Spleen (tissue), 11 donors: Measurements from ENCODE around the gene TANGO6. TPM values are rescaled to one million over a fixed set of nuclear protein-coding genes. Genes with fewer than 3 reads are reported as not detected.

ENCODE experiments used
- DNase-seq: peaks from one replicate; pipeline ENCODE4 v3.0.0-alpha.2; 2020
- H3K27ac ChIP-seq, 8 donors: fragments of 200-600 bp; sonication (generic) in 7 of 8; 1 replicate in 4 of 8; 2 replicates in 4 of 8; pipeline versions ENCODE4 v1.5.0 to v1.8.0; 2016 to 2021; ENCODE audit warnings: inconsistent platforms in 4 of 8, mild to moderate bottlenecking in 4 of 8, moderate library complexity in 1 of 8
- H3K27me3 ChIP-seq, 7 donors: fragments of 200-600 bp; sonication (generic) in 6 of 7; replicated peaks in 1 of 7; 1 replicate in 4 of 7; 2 replicates in 3 of 7; pipeline versions ENCODE4 v1.5.0 to v1.8.0; 2016 to 2021; ENCODE audit warnings: inconsistent platforms in 3 of 7, mild to moderate bottlenecking in 1 of 7
- H3K36me3 ChIP-seq, 6 donors: fragments of 200-600 bp; sonication (generic) in 5 of 6; 1 replicate in 4 of 6; 2 replicates in 2 of 6; pipeline versions ENCODE4 v1.5.0 to v1.8.0; 2016 to 2021; ENCODE audit warnings: inconsistent platforms in 2 of 6
- H3K4me1 ChIP-seq, 6 donors: fragments of 200-600 bp; sonication (generic) in 5 of 6; 1 replicate in 3 of 6; 2 replicates in 3 of 6; pipeline versions ENCODE4 v1.5.0 to v1.8.0; 2016 to 2021; ENCODE audit warnings: inconsistent platforms in 3 of 6
- H3K4me3 ChIP-seq, 8 donors: fragments of 200-600 bp; sonication (generic) in 7 of 8; 1 replicate in 4 of 8; 2 replicates in 4 of 8; pipeline versions ENCODE4 v1.5.0 to v1.8.0; 2016 to 2021; ENCODE audit warnings: inconsistent platforms in 4 of 8, mild to moderate bottlenecking in 4 of 8, moderate library complexity in 2 of 8
- H3K9me3 ChIP-seq, 8 donors: fragments of 200-600 bp; sonication (generic) in 7 of 8; 1 replicate in 4 of 8; 2 replicates in 4 of 8; pipeline versions ENCODE4 v1.5.0 to v1.8.0; 2016 to 2021; ENCODE audit warnings: inconsistent platforms in 4 of 8
- POLR2A ChIP-seq, 3 donors: fragments of 450-650 bp; IDR thresholded peaks; one replicate each; pipeline ENCODE4 v1.5.1; 2017; ENCODE audit warnings: antibody characterized with exemption in 3 of 3, mild to moderate bottlenecking in 1 of 3
- POLR2AphosphoS5 ChIP-seq, 3 donors: sonication (generic); formaldehyde crosslinking; IDR thresholded peaks; one replicate each; pipeline ENCODE4 v1.5.1; 2017; ENCODE audit warnings: antibody characterized with exemption in 3 of 3
- WGBS, 5 donors: extraction: QIAGEN DNeasy Blood & Tissue Kit in 3 of 5; methylation state at CpG; one replicate each; pipeline versions ENCODE4 v1.1.5 to v1.1.7; 2013 to 2018; 5-methylcytosine and 5-hydroxymethylcytosine counted together
- intact Hi-C: fragments of 100-400 bp; cut with DNase I; formaldehyde crosslinking; loops from one replicate; pipeline ENCODE4 v1.15.0; 2023; ENCODE audit warnings: low total_unique reads
- polyA plus RNA-seq, 3 donors: library from polyadenylated mRNA; stranded (reverse); fragments of 200-250 nt; gene quantifications; one replicate each; pipeline ENCODE4 v1.2.1, GENCODE V29; 2013
- total RNA-seq, 7 donors: library from RNA; depleted of rRNA in 3 of 7; stranded (reverse); fragments of >200 nt in 3 of 7; fragmentation: NEBNext Ultra II Directional in 4 of 7; extraction: Animal tissue kit (Norgen Biotek cat#: 25700) in 4 of 7; gene quantifications; one replicate each; pipeline versions ENCODE4 v1.1.0 to v1.2.1, GENCODE V29; 2016 to 2021
- TF ChIP-seq, protein P1 (sequence below), 11 experiments: fragments of 200-600 bp in 7 of 11; fragments of 450-650 bp in 4 of 11; sonication (generic) in 4 of 11; IDR thresholded peaks in 8 of 11; conservative IDR thresholded peaks in 3 of 11; 1 replicate in 7 of 11; 2 replicates in 4 of 11; pipeline versions ENCODE4 v1.4.0 to v1.8.0; 2016 to 2021; ENCODE audit warnings: antibody characterized with exemption in 11 of 11, inconsistent platforms in 4 of 11, mild to moderate bottlenecking in 1 of 11
- donor health status: healthy with polysubstance abuse.
- donor health status: DM: no; HTN: no; CAD: no; lungs with moderate emphysema.
- donor health status: DM: no; HTN: no; CAD: no.
- donor health status: Bipolar disorder and iron deficiency.
- donor health status: healthy.
- donor health status: DM: no; HTN: no; CAD: no.
- donor health status: DM: yes; HTN: yes; CAD: no.

Gene TANGO6
- total and polyA plus RNA-seq, 10 donors = 1.9 to 35.2 (median 23.0) TPM

DNA sequence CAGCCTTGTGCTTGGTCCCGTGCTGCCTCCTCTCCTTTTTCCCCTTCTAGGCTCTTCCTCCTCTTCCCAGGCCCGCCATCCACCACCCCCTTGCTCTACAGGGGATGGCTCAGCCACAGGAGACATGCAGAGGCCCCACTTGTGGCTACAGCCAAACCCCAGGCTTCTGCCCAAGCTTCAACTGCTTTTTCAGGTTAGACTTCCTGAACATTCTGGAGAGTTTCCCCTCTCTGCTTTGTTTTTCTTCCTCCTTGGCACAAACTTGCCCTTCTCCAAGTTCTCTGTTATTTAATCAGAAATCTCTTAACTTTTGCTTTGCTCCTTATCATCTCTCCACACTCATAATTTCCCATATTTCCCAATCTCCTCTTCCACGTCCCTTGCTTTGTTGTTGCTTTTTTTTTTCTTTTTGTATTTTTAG is 243.8 kb downstream of the TANGO6 start:
- Histone ChIP-seq H3K27me3 (no peaks in the 10 kb centered on the region), H3K36me3 (peaks cover 0 to 37% (median 15%) of the 10 kb centered on the region in 6 donors), H3K4me1 (no peaks in the 10 kb centered on the region), H3K27ac (no peak overlapping the region), H3K9me3 (no peaks in the 10 kb centered on the region), H3K4me3 (no peak overlapping the region)
- no peak for DNase-seq
- TF ChIP-seq POLR2AphosphoS5 (IDR thresholded peaks at IDR 0.05) (no peak), POLR2A (IDR thresholded peaks at IDR 0.05) (no peak)
- TF ChIP-seq, protein P1, sequence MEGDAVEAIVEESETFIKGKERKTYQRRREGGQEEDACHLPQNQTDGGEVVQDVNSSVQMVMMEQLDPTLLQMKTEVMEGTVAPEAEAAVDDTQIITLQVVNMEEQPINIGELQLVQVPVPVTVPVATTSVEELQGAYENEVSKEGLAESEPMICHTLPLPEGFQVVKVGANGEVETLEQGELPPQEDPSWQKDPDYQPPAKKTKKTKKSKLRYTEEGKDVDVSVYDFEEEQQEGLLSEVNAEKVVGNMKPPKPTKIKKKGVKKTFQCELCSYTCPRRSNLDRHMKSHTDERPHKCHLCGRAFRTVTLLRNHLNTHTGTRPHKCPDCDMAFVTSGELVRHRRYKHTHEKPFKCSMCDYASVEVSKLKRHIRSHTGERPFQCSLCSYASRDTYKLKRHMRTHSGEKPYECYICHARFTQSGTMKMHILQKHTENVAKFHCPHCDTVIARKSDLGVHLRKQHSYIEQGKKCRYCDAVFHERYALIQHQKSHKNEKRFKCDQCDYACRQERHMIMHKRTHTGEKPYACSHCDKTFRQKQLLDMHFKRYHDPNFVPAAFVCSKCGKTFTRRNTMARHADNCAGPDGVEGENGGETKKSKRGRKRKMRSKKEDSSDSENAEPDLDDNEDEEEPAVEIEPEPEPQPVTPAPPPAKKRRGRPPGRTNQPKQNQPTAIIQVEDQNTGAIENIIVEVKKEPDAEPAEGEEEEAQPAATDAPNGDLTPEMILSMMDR (IDR thresholded peaks at IDR 0.05 in 8 of 11, conservative IDR thresholded peaks at IDR 0.05 in 3 of 11) = no peak
- 27 to 55% (median 38%) methylated on average over 3 of the region's 3 CpGs for WGBS, 5 donors
- intact Hi-C loops = no loop called here

GRCh38 chr16:69088684-69089083 is 245.4 kb downstream of the TANGO6 start:
- Histone ChIP-seq H3K36me3 (peaks cover 0 to 28% (median 10%) of the 10 kb centered on the region in 6 donors), H3K9me3 (no peaks in the 10 kb centered on the region), H3K27me3 (no peaks in the 10 kb centered on the region), H3K4me3 (no peak overlapping the region), H3K27ac (no peak overlapping the region), H3K4me1 (no peaks in the 10 kb centered on the region)
- WGBS, 5 donors = 74 to 87% (median 79%) methylated on average over 4 of the region's 4 CpGs
- intact Hi-C loops = no loop called here
- TF ChIP-seq POLR2A (IDR thresholded peaks at IDR 0.05) (no peak), POLR2AphosphoS5 (IDR thresholded peaks at IDR 0.05) (no peak)
- TF ChIP-seq, protein P1 (IDR thresholded peaks at IDR 0.05 in 8 of 11, conservative IDR thresholded peaks at IDR 0.05 in 3 of 11) = no peak
- DNase-seq = no peak

GRCh38 chr16:69089091-69089910 is 246.0 kb downstream of the TANGO6 start:
- no peak overlapping the region for H3K27ac ChIP-seq
- DNase-seq = no peak
- TF ChIP-seq, protein P1 (IDR thresholded peaks at IDR 0.05 in 8 of 11, conservative IDR thresholded peaks at IDR 0.05 in 3 of 11) = no peak
- TF ChIP-seq POLR2A (IDR thresholded peaks at IDR 0.05) = no peak
- TF ChIP-seq POLR2AphosphoS5 (IDR thresholded peaks at IDR 0.05) = peak in 1 of 3 donors; percentile 29
- H3K36me3 ChIP-seq = peaks cover 0 to 21% (median 4%) of the 10 kb centered on the region in 6 donors
- no peaks in the 10 kb centered on the region for H3K4me1 ChIP-seq
- no peaks in the 10 kb centered on the region for H3K27me3 ChIP-seq
- 50 to 76% (median 56%) methylated on average over 13 to 16 of the region's 16 CpGs for WGBS, 5 donors
- no peaks in the 10 kb centered on the region for H3K9me3 ChIP-seq
- H3K4me3 ChIP-seq = no peak overlapping the region
- intact Hi-C loops = no loop called here

DNA sequence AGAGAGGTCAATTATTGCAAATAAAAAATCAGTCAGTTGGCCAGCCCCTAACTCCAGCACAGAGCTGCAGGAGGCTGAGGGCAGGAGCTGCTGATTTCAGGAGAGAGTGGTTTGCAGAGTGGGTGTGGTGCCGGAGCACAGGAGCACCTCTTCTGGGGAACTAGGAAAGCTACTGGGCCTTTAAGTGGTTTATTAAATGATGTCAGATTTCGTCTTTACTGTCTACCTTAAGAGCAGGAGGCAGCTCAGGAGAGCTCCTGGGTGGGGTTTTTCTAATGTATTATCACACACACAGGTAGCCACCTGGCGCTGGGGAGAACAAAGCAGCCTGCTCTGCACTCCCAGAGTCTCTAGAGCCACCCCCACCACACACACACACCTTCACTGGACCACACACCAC is 250.6 kb downstream of the TANGO6 start:
- DNase-seq = no peak
- WGBS, 5 donors = 72 to 90% (median 80%) methylated on average over 3 of the region's 3 CpGs
- TF ChIP-seq POLR2AphosphoS5 (IDR thresholded peaks at IDR 0.05) (no peak), POLR2A (IDR thresholded peaks at IDR 0.05) (no peak)
- TF ChIP-seq, protein P1 (IDR thresholded peaks at IDR 0.05 in 8 of 11, conservative IDR thresholded peaks at IDR 0.05 in 3 of 11) = no peak
- Histone ChIP-seq H3K9me3 (no peaks in the 10 kb centered on the region), H3K4me3 (no peak overlapping the region), H3K27ac (no peak overlapping the region), H3K36me3 (peaks cover 0 to 3% (median 0%) of the 10 kb centered on the region in 6 donors), H3K27me3 (no peaks in the 10 kb centered on the region), H3K4me1 (no peaks in the 10 kb centered on the region)
- intact Hi-C loops = no loop called here
